ENCODE results near the gene GPR146. TPM values are rescaled to one million over a fixed set of nuclear protein-coding genes. Genes with fewer than 3 reads are reported as not detected.

GPR146 gene
- total RNA-seq, 1 donor from 2014 or later, result 5.6 TPM

GRCh38 chr7:1016577-1017531 lies 27.5 kb upstream of the GPR146 start:
- intact Hi-C loops (cut with micrococcal nuclease), result no loop called here
- Mint-ChIP-seq H3K27ac (no peak overlapping the region), H3K27me3 (ENCODE audit: low read depth) (no peaks in the 10 kb centered on the region), H3K4me1 (ENCODE audit: low read depth) (no peaks in the 10 kb centered on the region), H3K36me3 (ENCODE audit: low read depth) (peaks cover 9% of the 10 kb centered on the region), H3K9me3 (no peaks in the 10 kb centered on the region), H3K4me3 (ENCODE audit: low read depth) (no peak overlapping the region)
- no peak for DNase-seq (ENCODE audit: low spot score)

- DNase-seq (ENCODE audit: low spot score), result no peak
- intact Hi-C loops (cut with micrococcal nuclease), result no loop called here
- Mint-ChIP-seq H3K27ac (no peak overlapping the region), H3K4me1 (ENCODE audit: low read depth) (no peaks in the 10 kb centered on the region), H3K4me3 (ENCODE audit: low read depth) (no peak overlapping the region), H3K9me3 (no peaks in the 10 kb centered on the region), H3K36me3 (ENCODE audit: low read depth) (peaks cover 16% of the 10 kb centered on the region), H3K27me3 (ENCODE audit: low read depth) (no peaks in the 10 kb centered on the region)
Measured at GRCh38 chr7:1017586-1018333, 26.6 kb upstream of the GPR146 start.

GRCh38 chr7:1018334-1018695 lies 26.0 kb upstream of the GPR146 start:
- intact Hi-C loops (cut with micrococcal nuclease), result no loop called here
- no peak for DNase-seq (ENCODE audit: low spot score)
- no peaks in the 10 kb centered on the region for H3K27me3 Mint-ChIP-seq (ENCODE audit: low read depth)
- H3K9me3 Mint-ChIP-seq, result no peaks in the 10 kb centered on the region
- no peak overlapping the region for H3K27ac Mint-ChIP-seq
- H3K4me3 Mint-ChIP-seq (ENCODE audit: low read depth), result no peak overlapping the region
- H3K4me1 Mint-ChIP-seq (ENCODE audit: low read depth), result no peaks in the 10 kb centered on the region
- H3K36me3 Mint-ChIP-seq (ENCODE audit: low read depth), result peaks cover 16% of the 10 kb centered on the region

GRCh38 chr7:1019255-1019785 lies 25.0 kb upstream of the GPR146 start:
- no peak overlapping the region for H3K27ac Mint-ChIP-seq
- H3K4me1 Mint-ChIP-seq (ENCODE audit: low read depth), result no peaks in the 10 kb centered on the region
- no peaks in the 10 kb centered on the region for H3K27me3 Mint-ChIP-seq (ENCODE audit: low read depth)
- H3K36me3 Mint-ChIP-seq (ENCODE audit: low read depth), result peaks cover 20% of the 10 kb centered on the region
- no peak overlapping the region for H3K4me3 Mint-ChIP-seq (ENCODE audit: low read depth)
- DNase-seq (ENCODE audit: low spot score), result no peak
- H3K9me3 Mint-ChIP-seq, result no peaks in the 10 kb centered on the region
- intact Hi-C loops (cut with micrococcal nuclease), result no loop called here

- intact Hi-C loops (cut with micrococcal nuclease), result no loop called here
- no peak for DNase-seq (ENCODE audit: low spot score)
Measured at GRCh38 chr7:1019789-1020610, 24.3 kb upstream of the GPR146 start.

GRCh38 chr7:1020849-1021251 lies 23.5 kb upstream of the GPR146 start:
- intact Hi-C loops (cut with micrococcal nuclease), result no loop called here
- peaks cover 20% of the 10 kb centered on the region for H3K36me3 Mint-ChIP-seq (ENCODE audit: low read depth)

More at GRCh38 chr7:1019789-1020610, 24.3 kb upstream of the GPR146 start:
- no peaks in the 10 kb centered on the region for H3K27me3 Mint-ChIP-seq (ENCODE audit: low read depth)
- H3K9me3 Mint-ChIP-seq, result no peaks in the 10 kb centered on the region
- peaks cover 20% of the 10 kb centered on the region for H3K36me3 Mint-ChIP-seq (ENCODE audit: low read depth)
- no peaks in the 10 kb centered on the region for H3K4me1 Mint-ChIP-seq (ENCODE audit: low read depth)
- H3K4me3 Mint-ChIP-seq (ENCODE audit: low read depth), result no peak overlapping the region
- H3K27ac Mint-ChIP-seq, result no peak overlapping the region

GRCh38 chr7:1021366-1021765 lies 23.0 kb upstream of the GPR146 start:
- Mint-ChIP-seq H3K9me3 (no peaks in the 10 kb centered on the region), H3K27me3 (ENCODE audit: low read depth) (no peaks in the 10 kb centered on the region), H3K27ac (no peak overlapping the region), H3K4me3 (ENCODE audit: low read depth) (no peak overlapping the region), H3K36me3 (ENCODE audit: low read depth) (peaks cover 23% of the 10 kb centered on the region), H3K4me1 (ENCODE audit: low read depth) (peaks cover 2% of the 10 kb centered on the region)
- intact Hi-C loops (cut with micrococcal nuclease), result no loop called here
- no peak for DNase-seq (ENCODE audit: low spot score)

More at GRCh38 chr7:1020849-1021251, 23.5 kb upstream of the GPR146 start:
- Mint-ChIP-seq H3K9me3 (no peaks in the 10 kb centered on the region), H3K4me3 (ENCODE audit: low read depth) (no peak overlapping the region), H3K27me3 (ENCODE audit: low read depth) (no peaks in the 10 kb centered on the region), H3K27ac (no peak overlapping the region), H3K4me1 (ENCODE audit: low read depth) (no peaks in the 10 kb centered on the region)
- DNase-seq (ENCODE audit: low spot score), result no peak

- Mint-ChIP-seq H3K9me3 (no peaks in the 10 kb centered on the region), H3K4me1 (ENCODE audit: low read depth) (peaks cover 4% of the 10 kb centered on the region), H3K4me3 (ENCODE audit: low read depth) (no peak overlapping the region), H3K27ac (no peak overlapping the region), H3K27me3 (ENCODE audit: low read depth) (no peaks in the 10 kb centered on the region), H3K36me3 (ENCODE audit: low read depth) (peaks cover 23% of the 10 kb centered on the region)
- DNase-seq (ENCODE audit: low spot score), result no peak
- intact Hi-C loops (cut with micrococcal nuclease), result no loop called here
Measured at GRCh38 chr7:1021931-1022330, 22.4 kb upstream of the GPR146 start.

- peaks cover 5% of the 10 kb centered on the region for H3K4me1 Mint-ChIP-seq (ENCODE audit: low read depth)
- H3K36me3 Mint-ChIP-seq (ENCODE audit: low read depth), result peaks cover 23% of the 10 kb centered on the region
- H3K9me3 Mint-ChIP-seq, result no peaks in the 10 kb centered on the region
- H3K27me3 Mint-ChIP-seq (ENCODE audit: low read depth), result no peaks in the 10 kb centered on the region
- H3K4me3 Mint-ChIP-seq (ENCODE audit: low read depth), result no peak overlapping the region
- H3K27ac Mint-ChIP-seq, result no peak overlapping the region
- intact Hi-C loops (cut with micrococcal nuclease), result no loop called here
- DNase-seq (ENCODE audit: low spot score), result no peak
Measured at GRCh38 chr7:1022356-1022755, 22.0 kb upstream of the GPR146 start.

- DNase-seq (ENCODE audit: low spot score), result no peak
- Mint-ChIP-seq H3K9me3 (no peaks in the 10 kb centered on the region), H3K27ac (no peak overlapping the region), H3K4me3 (ENCODE audit: low read depth) (no peak overlapping the region), H3K27me3 (ENCODE audit: low read depth) (no peaks in the 10 kb centered on the region), H3K4me1 (ENCODE audit: low read depth) (peaks cover 7% of the 10 kb centered on the region), H3K36me3 (ENCODE audit: low read depth) (peaks cover 23% of the 10 kb centered on the region)
- intact Hi-C loops (cut with micrococcal nuclease), result no loop called here
Measured at GRCh38 chr7:1022801-1023465, 21.4 kb upstream of the GPR146 start.

GRCh38 chr7:1024331-1024841 lies 20.0 kb upstream of the GPR146 start:
- no peak for DNase-seq (ENCODE audit: low spot score)
- no peaks in the 10 kb centered on the region for H3K9me3 Mint-ChIP-seq
- H3K27me3 Mint-ChIP-seq (ENCODE audit: low read depth), result no peaks in the 10 kb centered on the region
- no peak overlapping the region for H3K27ac Mint-ChIP-seq
- intact Hi-C loops (cut with micrococcal nuclease), result no loop called here
- peaks cover 20% of the 10 kb centered on the region for H3K36me3 Mint-ChIP-seq (ENCODE audit: low read depth)
- no peak overlapping the region for H3K4me3 Mint-ChIP-seq (ENCODE audit: low read depth)
- H3K4me1 Mint-ChIP-seq (ENCODE audit: low read depth), result peaks cover 14% of the 10 kb centered on the region

Measured in activated T-helper 2 cell treated with anti-CD3 and anti-CD28 coated beads, Interferon-gamma antibody, Interleukin-2, Interleukin-4, amounts not matched to agents 10 μg/mL and 5 μg/mL and 100 μg/mL, durations not matched to agents 14 hours and 24 hours and 36 hours (primary cell).